Neural crest cell (in vitro differentiated cells): ENCODE results near the gene ALAS2. TPM values are rescaled to one million over a fixed set of nuclear protein-coding genes. Genes with fewer than 3 reads are reported as not detected.

Source experiments
- DNase-seq: peaks from one replicate; pipeline ENCODE4 v3.0.0; 2021; ENCODE audit warnings: low read depth, mixed read lengths, low spot score
- H3K27ac Mint-ChIP-seq: one replicate; pipeline ENCODE4 v1.8.0; 2021; ENCODE audit warnings: mild to moderate bottlenecking, mixed read lengths; ENCODE audit not compliant: unreplicated experiment
- H3K27me3 Mint-ChIP-seq: 2 replicates; pipeline ENCODE4 v1.8.0; 2021; ENCODE audit warnings: low read depth, mild to moderate bottlenecking, mixed read lengths
- H3K36me3 Mint-ChIP-seq: 2 replicates; pipeline ENCODE4 v1.8.0; 2021; ENCODE audit warnings: low read depth, mild to moderate bottlenecking, mixed read lengths
- H3K4me1 Mint-ChIP-seq: 2 replicates; pipeline ENCODE4 v1.8.0; 2021; ENCODE audit warnings: mixed read lengths
- H3K4me3 Mint-ChIP-seq: one replicate; pipeline ENCODE4 v1.8.0; 2021; ENCODE audit warnings: mild to moderate bottlenecking, mixed read lengths
- H3K9me3 Mint-ChIP-seq: 2 replicates; pipeline ENCODE4 v1.8.0; 2021; ENCODE audit warnings: mixed read lengths
- total RNA-seq: library from RNA; stranded (reverse); gene quantifications from 2 replicates; pipeline ENCODE4 v1.2.1, GENCODE V29; 2021
- TF ChIP-seq, protein P1 (sequence below): fragments of 200-600 bp; sonication (generic); conservative IDR thresholded peaks from 2 replicates; pipeline ENCODE4 v1.5.0; 2021; ENCODE audit warnings: antibody characterized with exemption, mild to moderate bottlenecking

The ALAS2 gene
- total RNA-seq, 1 donor from 2014 or later, result not detected

DNA sequence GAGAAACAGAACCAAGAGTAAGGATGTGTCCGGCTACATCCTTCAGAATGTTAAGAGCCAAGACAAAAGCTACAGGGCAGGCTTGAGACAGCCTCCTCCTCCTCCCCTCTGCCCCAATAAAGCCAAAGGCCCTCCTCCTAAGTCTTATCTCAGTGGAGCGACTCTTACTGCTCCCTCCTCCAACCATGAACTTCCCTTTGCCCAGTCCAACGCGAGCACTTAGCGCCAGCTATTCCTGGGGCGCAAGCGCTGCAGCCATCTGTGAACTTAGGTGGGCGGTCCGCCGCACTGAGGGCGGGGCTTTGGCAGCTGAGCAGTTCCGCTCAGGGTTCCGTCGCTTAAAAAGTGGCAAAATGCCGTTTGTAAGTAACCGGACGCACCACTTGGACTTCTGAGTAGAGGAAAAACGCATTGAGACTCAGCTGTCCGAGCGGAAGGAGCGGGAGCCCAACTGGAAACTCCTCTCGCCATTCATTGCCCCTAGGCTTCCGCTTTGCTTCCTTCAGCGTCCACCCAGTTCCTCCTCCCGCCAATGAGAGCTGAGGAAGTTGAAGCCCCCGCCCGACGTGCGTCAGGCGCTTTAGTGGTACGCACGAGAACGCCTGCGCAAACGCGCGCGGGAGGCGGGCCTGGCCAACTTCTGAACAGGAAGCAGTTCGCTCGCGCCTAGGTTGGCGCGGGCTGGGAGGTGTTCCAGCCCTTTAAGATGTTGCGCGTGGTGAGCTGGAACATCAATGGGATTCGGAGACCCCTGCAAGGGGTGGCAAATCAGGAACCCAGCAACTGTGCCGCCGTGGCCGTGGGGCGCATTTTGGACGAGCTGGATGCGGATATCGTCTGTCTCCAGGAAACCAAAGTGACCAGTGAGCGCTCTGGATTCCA lies 30.8 kb downstream of the ALAS2 start, which contains the start of gene APEX2:
APEX2 (plus strand) TSS at position 647 of the 882 bp plus-strand sequence; CDS start at position 707, 60 bp downstream.
- peak; percentile 63 for DNase-seq
- TF ChIP-seq, protein P1, sequence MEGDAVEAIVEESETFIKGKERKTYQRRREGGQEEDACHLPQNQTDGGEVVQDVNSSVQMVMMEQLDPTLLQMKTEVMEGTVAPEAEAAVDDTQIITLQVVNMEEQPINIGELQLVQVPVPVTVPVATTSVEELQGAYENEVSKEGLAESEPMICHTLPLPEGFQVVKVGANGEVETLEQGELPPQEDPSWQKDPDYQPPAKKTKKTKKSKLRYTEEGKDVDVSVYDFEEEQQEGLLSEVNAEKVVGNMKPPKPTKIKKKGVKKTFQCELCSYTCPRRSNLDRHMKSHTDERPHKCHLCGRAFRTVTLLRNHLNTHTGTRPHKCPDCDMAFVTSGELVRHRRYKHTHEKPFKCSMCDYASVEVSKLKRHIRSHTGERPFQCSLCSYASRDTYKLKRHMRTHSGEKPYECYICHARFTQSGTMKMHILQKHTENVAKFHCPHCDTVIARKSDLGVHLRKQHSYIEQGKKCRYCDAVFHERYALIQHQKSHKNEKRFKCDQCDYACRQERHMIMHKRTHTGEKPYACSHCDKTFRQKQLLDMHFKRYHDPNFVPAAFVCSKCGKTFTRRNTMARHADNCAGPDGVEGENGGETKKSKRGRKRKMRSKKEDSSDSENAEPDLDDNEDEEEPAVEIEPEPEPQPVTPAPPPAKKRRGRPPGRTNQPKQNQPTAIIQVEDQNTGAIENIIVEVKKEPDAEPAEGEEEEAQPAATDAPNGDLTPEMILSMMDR, result no peak
- H3K36me3 Mint-ChIP-seq, result peaks cover 5% of the 10 kb centered on the region
- H3K9me3 Mint-ChIP-seq, result peaks cover 3% of the 10 kb centered on the region
- no peaks in the 10 kb centered on the region for H3K27me3 Mint-ChIP-seq
- H3K27ac Mint-ChIP-seq, result peak within 1 kb of the TSS; percentile 97
- H3K4me3 Mint-ChIP-seq, result peak within 1 kb of the TSS; percentile 91
- peaks cover 20% of the 10 kb centered on the region for H3K4me1 Mint-ChIP-seq

DNA sequence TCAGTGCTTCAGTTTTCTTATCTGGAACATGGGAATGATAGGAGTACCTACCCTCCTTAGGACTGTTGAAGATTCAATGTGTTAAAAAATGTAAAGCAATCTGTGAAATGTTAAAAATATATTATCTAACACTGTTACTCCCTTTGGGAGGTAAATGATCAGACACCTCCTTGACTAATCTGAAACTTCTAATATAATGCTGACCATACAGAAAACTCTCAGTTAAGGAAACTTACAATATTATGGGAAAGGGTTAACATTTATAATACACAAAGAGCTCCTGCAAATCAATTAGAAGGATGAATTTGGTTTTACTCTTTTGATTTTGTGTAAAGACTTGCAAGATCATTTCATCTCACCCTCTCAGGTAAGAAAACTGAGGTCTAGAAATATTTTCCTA lies 35.2 kb downstream of the ALAS2 start:
- no peak for DNase-seq
- Mint-ChIP-seq H3K36me3 (peaks cover 1% of the 10 kb centered on the region), H3K9me3 (peaks cover 3% of the 10 kb centered on the region), H3K27ac (no peak overlapping the region), H3K4me3 (no peak overlapping the region), H3K27me3 (no peaks in the 10 kb centered on the region), H3K4me1 (peaks cover 11% of the 10 kb centered on the region)
- TF ChIP-seq, protein P1, result no peak

DNA sequence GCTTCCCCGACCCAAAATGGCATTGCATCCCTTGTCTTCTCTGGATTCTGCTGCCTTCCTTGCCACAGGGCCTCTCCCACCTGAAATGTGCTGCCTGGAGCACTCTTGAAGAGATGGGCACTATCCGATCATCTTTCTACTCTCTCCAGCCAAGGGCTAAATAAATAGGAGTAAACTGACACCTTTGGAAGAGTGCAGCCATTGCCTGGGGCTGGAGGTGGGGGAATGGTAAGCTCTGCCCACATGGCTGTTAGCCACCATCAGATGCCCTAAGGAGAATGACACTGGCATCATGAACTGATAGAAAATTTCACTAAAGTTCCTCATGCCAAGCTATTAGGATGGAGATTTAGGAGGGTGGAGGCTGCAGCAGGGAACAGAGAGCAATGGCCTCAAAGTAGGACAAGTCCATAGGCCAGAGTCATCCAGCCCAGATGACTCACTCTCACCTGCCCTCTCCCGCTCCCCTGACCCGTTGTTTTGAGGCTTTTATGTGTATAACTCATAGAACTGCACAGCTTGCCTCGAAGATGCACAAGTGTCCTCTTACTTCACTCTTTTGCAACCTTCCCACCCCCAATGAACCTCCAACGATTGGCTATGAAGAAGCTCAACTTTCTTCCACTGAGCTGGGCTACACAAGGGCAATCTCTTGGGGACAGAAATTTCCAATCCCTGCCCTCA lies 36.0 kb downstream of the ALAS2 start:
- Mint-ChIP-seq H3K4me1 (peaks cover 8% of the 10 kb centered on the region), H3K4me3 (no peak overlapping the region), H3K36me3 (no peaks in the 10 kb centered on the region), H3K27me3 (no peaks in the 10 kb centered on the region), H3K9me3 (peaks cover 3% of the 10 kb centered on the region), H3K27ac (no peak overlapping the region)
- TF ChIP-seq, protein P1, result no peak
- DNase-seq, result no peak

DNA sequence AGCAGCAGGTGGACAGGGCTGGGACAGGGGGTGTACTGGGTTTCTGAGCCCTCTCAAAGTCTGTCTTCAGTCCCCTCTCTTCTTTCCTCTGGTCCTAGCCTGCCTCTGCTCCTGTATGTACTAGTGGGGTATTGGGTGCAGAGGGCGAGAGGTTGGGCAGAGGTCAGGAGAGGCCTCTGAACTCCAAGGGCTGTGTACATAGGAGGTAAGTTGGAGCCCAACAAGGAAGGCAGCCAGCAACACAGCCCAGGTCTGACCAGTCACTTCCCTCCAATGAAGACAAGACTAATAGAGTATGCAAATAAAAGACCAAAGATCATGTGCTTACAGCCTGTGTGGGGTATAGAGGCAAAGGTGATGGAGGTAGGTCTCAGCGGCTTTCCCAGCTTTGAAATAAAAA lies 36.7 kb downstream of the ALAS2 start, which contains the start of gene PFKFB1:
PFKFB1 (minus strand) TSS at position 90 of the 400 bp plus-strand sequence. CDS start 181 bp downstream, outside the sequence.
- Mint-ChIP-seq H3K4me1 (peaks cover 1% of the 10 kb centered on the region), H3K27me3 (no peaks in the 10 kb centered on the region), H3K27ac (no peak within 1 kb of the TSS), H3K4me3 (no peak within 1 kb of the TSS), H3K36me3 (no peaks in the 10 kb centered on the region), H3K9me3 (peaks cover 3% of the 10 kb centered on the region)
- no peak for DNase-seq
- TF ChIP-seq, protein P1, result no peak

DNA sequence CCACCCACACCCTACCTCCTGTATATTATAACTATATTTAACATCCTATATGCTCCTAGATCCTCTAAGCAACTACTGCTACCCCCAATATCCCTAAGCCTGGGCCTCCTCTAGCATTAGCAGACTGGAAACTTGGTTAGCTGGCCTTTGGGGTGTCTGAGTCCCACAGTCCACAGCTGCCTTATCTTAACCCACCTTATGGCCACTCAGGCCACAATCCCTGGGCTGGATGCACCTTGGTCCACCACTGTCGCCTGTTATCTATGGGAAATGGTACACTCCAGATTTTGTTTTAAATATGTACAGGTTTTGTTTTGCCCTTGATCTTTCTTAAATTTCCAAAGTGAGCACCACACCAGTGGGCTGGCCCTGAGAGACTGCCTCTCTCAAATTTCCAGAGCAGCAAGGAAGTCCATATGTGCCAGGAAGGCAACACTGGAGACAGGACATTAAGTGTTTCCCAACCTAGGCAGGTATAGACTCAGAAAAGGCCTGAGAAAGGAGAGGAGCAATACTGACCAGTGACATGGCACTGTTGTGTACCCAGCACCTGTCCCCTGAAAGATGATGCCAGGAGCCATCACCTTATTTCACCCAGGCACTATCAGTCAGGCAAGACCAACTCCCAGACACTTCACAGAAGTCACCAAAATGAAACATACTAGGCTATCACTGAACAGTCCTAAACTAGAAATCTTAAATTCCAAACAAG lies 37.7 kb downstream of the ALAS2 start:
- Mint-ChIP-seq H3K27me3 (no peaks in the 10 kb centered on the region), H3K9me3 (peaks cover 3% of the 10 kb centered on the region), H3K36me3 (no peaks in the 10 kb centered on the region), H3K27ac (no peak overlapping the region), H3K4me1 (no peaks in the 10 kb centered on the region), H3K4me3 (no peak overlapping the region)
- no peak for DNase-seq
- TF ChIP-seq, protein P1, result no peak
